Measurements from ENCODE around the gene EPHA10.
A peak's percentile ranks its signal among the peaks of the same experiment; 100 is the strongest.

Gene EPHA10

DNA sequence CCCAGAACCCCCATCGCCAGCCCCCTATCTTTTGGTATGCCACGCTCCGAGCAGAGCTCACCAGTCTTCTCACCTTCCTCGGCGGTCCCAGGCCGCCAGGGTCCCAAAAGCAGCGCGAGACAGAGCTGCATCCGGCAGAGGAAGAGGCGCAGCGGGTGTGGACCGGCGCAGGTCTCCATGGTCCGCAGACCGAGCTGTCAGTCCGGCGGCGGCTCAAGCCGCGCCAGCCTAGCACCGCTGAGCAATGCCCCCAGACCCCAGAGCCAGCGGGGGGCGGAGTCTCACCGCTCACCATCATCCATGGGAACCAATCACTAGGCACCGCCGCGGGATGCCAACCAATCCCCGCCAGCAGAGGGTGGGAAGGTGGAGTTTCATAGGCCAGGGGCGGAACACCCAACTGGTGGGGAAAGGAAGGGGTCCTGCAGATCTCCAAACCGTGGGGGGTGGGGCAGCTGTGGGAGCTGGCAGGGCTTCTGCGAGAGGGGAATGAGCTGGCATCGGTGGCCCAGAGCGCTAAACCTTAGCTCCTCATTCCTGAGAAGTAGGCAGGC, at the start of gene EPHA10:
TSS of gene EPHA10 (minus strand) at position 233 of the 554 bp plus-strand sequence. CDS start at position 179, 54 bp downstream.
- no peak for DNase-seq (ENCODE audit: low read depth in 2 of 2)

DNA sequence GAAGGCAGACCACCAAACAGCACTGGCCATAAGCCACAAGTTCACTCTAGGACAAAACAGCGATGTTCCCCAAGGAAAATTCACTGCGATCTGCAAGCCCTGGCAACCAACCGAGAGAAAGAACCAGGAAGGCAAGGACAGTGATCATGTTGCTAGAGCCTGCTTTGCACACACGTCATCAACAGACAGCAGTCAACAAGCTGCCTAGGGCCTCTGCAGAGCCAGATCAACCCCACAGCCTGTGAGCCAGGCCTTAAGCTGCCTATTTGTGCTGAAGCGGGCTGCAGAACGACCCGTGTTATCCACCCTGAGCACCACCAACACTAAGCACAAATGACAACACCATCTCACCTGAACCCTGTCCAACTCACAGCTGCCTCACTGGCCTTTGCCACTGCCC, 49.3 kb upstream of the EPHA10 start:
- no peak for DNase-seq (ENCODE audit: low read depth in 2 of 2)

DNA sequence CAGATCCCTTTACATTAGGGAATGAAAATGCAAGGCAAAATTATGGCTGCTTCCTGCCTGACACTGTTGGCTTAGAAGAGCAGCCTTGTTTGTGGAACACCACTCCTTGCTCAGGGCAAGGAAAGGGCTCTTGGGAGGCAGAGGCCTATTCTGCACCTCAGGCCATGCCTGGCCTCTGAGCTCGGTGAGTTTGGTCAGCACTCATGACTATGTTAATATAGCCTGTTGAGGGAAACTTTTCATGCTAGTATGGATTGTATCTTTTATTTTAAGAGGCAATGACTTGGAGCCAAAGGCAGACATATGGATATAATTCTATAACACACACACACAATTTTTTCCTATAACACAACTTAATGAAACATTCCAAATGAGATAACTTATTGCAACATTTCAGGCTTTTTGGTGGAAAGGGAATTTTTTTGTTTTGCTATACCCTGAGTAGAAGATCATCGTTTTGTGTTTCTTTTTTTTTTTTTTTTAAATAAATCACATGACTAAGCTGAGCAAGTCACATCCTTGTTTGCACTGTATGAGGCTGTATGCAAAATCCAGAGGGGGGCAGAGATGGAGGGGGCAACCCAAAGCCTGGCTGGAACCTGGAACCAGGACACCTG, 48.7 kb upstream of the EPHA10 start:
- DNase-seq (ENCODE audit: low read depth in 2 of 2) = no peak

- peak; percentile 50 to 51 for DNase-seq (ENCODE audit: low read depth in 2 of 2)
Measured at GRCh38 chr1:37811027-37811655, 46.2 kb upstream of the EPHA10 start.

DNA sequence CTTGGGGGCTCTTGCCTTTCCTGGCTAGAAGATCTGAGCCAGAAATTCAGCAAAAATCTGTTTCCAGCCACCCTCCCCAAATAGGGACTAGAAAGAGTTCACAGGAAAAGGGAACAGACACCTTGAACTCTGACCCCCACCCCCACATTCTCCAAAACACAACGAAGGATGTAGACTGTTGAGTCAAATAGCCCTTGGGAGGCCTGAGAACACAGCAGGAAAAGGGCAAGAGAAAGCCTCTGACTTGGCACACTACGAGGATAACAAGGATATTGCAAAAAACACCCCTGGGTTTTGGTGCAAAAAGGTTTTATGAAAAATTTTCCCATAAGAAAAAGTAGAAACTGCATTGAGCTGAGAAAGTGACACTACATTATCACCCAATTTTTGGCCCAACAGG, 45.0 kb upstream of the EPHA10 start:
- DNase-seq (ENCODE audit: low read depth in 2 of 2) = no peak

GRCh38 chr1:37808369-37809319, 43.7 kb upstream of the EPHA10 start:
- DNase-seq (ENCODE audit: low read depth in 2 of 2) = peak; percentile 29 to 37

DNA sequence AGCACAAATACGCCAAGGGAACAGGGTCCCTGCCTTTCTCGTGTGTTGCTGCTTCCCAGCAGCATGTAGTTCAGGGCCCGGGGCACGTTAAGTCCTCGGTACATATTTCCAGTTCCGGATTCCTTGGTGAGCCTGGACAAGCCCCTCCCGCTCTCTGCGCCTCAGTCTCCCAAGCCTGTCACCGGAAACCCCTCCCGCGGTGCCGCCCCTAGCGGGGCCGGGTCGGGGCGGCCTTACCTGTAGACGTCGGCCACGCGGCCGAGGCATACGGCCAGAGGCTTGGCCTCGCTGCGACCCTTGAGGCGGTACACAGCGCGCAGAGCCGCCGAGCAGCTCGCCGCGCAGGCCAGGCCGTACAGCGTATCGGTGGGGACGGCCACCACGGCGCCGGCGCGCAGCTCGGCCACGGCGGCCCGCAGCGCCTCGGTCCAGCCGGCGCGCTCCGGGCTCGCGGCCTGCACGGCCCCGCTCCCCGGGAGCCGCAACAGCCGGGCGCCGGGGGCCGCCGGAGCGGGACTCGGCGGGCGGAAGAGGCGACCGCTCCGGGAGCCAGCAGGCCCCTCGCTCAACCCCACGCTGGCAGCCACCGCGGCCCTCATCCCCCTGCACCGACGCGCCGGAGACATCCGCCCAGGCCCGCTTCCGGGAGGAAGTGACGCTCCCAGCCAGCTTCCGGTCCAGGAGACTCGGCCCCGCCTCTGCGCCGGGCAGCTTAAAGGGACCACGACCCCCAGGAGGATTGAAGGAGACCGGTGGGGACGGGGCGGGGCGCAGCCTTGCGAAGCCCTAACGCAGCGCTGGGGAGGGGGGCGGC, 42.8 kb upstream of the EPHA10 start, which contains the start of the genes C1orf122 and YRDC:
TSS of gene C1orf122 (plus strand) at position 236 of the 814 bp plus-strand sequence. CDS start 615 bp downstream, outside the sequence.
TSS of gene YRDC (minus strand) at position 654 of the 814 bp plus-strand sequence. CDS start at position 626, 28 bp downstream.
- DNase-seq (ENCODE audit: low read depth in 2 of 2) = peak; percentile 90 to 93

DNA sequence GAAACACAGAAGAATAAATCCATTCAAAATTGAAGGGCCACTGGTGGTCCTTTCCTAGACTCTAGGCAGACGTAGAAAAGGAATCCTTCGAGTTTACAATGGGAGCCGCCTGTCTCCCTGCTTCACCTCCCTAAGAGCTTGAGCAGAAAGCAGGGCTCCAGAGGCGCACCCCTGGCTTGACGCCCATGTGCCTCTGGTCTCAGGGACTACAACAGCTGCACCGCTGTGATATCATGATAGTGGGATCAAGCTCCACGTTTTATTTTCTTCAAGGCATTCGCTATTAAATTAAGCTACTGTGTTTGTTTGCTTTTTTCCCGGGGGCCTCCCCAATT, 42.3 kb upstream of the EPHA10 start:
- DNase-seq (ENCODE audit: low read depth in 2 of 2) = no peak

GRCh38 chr1:37802439-37802838, 37.5 kb upstream of the EPHA10 start:
- no peak for DNase-seq (ENCODE audit: low read depth in 2 of 2)

- no peak for DNase-seq (ENCODE audit: low read depth in 2 of 2)
Measured at GRCh38 chr1:37797750-37798345, 32.9 kb upstream of the EPHA10 start.

GRCh38 chr1:37795340-37796125, 30.6 kb upstream of the EPHA10 start:
- no peak for DNase-seq (ENCODE audit: low read depth in 2 of 2)

DNA sequence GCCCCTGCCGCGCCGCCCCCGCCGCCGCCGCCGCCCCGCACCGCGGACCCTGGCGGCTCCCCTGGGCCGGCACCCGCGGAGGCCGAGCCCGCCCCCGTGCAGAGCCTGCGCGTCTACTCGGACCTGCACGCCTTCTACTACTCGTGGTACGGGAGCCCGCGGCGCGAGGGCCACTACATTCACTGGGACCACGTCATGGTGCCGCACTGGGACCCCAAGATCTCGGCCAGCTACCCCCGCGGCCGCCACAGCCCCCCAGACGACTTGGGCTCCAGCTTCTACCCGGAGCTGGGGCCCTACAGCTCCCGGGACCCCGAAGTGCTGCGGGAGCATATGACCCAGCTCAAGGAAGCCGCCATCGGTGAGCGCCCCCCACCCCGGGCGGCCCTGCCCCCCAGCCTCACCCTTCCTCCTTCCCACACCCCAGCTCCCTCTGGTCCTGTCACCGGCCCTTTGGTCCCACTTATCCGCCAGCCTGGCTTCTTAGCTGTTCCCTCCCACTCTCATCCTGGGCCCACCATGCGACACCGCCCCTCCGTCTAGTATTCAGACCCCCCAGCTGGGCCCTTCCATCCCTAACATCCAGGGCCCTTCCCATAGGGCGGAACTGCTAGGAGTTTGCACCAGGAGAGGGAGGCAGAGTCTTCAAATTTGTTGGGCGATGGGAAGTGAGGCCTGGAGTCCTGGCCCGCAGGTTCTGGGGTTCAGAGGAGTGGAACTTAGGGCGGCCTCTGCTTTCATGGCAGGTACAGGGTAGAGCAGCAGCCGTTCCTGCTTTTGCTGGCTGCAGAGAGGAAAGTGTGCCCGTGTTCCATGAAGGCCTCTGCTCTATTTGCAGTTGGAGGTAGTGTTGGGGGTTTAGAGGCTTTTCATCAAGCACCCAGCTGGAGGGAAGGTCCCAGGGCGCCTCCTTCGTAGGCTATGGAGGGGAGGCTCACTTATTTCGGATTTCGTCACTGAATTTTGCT, 29.7 kb upstream of the EPHA10 start:
- no peak for DNase-seq (ENCODE audit: low read depth in 2 of 2)

- peak; percentile 19 to 20 for DNase-seq (ENCODE audit: low read depth in 2 of 2)
Measured at GRCh38 chr1:37793773-37794371, 29.0 kb upstream of the EPHA10 start, which contains the start of gene MANEAL. TSS of gene MANEAL (plus strand) at chr1:37793847. CDS start at chr1:37794183, 336 bp downstream.

DNA sequence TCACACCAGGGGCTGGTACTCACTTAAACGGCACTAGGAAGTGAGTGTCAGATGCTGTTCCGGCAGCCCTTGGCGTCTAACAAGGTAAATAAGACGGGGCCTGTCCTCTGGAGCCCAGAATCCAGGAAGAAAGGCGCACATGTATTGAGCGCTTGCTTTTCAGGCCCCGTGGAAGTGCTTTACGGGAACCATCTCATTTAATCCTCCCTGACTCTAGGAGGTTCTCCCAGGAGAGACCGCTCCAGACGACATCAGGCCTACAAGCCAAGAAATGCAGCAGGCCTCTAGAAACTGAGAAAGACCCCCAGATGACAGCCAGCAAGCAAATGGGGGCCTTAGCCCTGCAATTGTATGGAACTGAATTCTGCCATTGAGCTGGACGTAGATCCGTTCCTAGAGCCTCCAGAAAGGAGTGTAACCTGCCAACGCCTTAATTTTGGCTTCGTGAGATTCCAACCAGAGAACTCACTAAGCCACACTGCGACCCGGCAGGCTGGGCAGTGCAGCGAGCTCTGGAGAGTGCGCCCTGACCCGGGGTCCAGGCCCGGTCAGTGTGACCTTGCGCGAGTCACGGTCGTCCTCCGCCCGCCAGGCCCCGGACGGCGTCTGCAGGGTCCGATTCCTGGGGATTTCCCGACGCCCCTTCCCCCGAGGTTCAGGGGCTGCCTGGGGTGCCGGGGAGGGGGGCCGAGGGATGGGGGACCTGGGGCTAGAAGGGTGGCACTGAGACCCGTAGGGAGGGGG, 28.2 kb upstream of the EPHA10 start:
- no peak for DNase-seq (ENCODE audit: low read depth in 2 of 2)

- no peak for DNase-seq (ENCODE audit: low read depth in 2 of 2)
Measured at GRCh38 chr1:37782491-37782890, 17.6 kb upstream of the EPHA10 start.

GRCh38 chr1:37778654-37779053, 13.7 kb upstream of the EPHA10 start:
- no peak for DNase-seq (ENCODE audit: low read depth in 2 of 2)

- DNase-seq (ENCODE audit: low read depth in 2 of 2) = no peak
Measured at GRCh38 chr1:37776946-37777516, 12.1 kb upstream of the EPHA10 start.
